Measurements from ENCODE around the gene MUC3A.
A peak's percentile ranks its signal among the peaks of the same experiment; 100 is the strongest.

The MUC3A gene

DNA sequence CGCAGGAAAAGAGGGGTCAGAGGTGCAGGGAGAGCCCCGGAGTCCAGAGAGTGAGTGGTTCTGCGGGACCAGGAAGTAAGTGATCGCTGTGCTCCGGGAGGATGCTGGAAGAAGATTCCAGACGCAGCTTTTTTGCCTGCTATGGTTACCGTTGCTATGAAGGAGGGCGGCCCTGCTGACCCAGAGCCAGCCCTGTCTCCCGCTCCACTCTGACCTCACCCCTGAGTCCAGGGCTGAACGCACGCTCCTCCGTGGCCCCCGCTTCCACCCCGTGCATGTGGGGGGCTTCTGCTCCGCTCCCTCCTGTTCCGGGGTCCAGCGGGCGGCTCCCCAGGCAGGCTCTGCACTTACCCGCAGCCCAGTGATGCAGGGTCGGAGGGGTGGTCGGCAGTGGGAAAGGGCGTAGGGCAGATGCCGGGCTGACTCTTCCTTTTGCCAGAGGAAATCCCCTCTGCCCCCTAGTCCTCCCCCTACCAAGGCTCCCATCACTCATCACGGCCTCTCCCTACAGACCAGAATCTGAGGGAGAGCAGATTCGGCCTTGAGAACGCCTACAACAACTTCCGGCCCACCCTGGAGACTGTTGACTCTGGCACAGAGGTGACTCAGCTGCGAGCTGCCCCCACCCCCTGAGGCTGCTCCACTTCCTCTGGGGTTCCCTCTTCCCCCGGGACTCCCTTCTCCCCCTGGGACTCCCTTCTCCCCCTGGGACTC is 67.9 kb downstream of the MUC3A start:
- DNase-seq (ENCODE audit: low read depth in 2 of 2) = peak; percentile 42 to 59

Measured in stimulated activated CD8-positive, alpha-beta memory T cell treated with anti-CD3 and anti-CD28 coated beads, Interleukin-15, amount 100 ng/mL, for 4 hours (primary cell).